GM21526 (cell line): ENCODE results near the gene MSLN.

Experiments used
- ATAC-seq: cut with Tn5 transposase; IDR thresholded peaks from one replicate; pipeline ENCODE4 v1.9.1; 2021; ENCODE audit warnings: moderate library complexity; ENCODE audit not compliant: unreplicated experiment, low FRiP score

The MSLN gene

GRCh38 chr16:722835-723633 is 37.5 kb upstream of the MSLN start:
- no peak for ATAC-seq

GRCh38 chr16:723695-724094 is 36.8 kb upstream of the MSLN start:
- ATAC-seq: no peak

GRCh38 chr16:724188-725040 is 36.1 kb upstream of the MSLN start:
- no peak for ATAC-seq

GRCh38 chr16:725041-725376 is 35.5 kb upstream of the MSLN start:
- no peak for ATAC-seq

GRCh38 chr16:725463-726187 is 34.9 kb upstream of the MSLN start:
- ATAC-seq: no peak

GRCh38 chr16:726188-726437 is 34.4 kb upstream of the MSLN start:
- no peak for ATAC-seq

- ATAC-seq: no peak
Observed at GRCh38 chr16:726438-727290, 33.9 kb upstream of the MSLN start, which contains the start of the genes CCDC78 and HAGHL. TSS of gene CCDC78 (minus strand) at chr16:726443. CDS start at chr16:726367, 76 bp downstream. TSS of gene HAGHL (plus strand) at chr16:727106. CDS start at chr16:727510, 404 bp downstream.

GRCh38 chr16:727291-727977 is 33.1 kb upstream of the MSLN start:
- ATAC-seq: no peak

GRCh38 chr16:728131-728889 is 32.2 kb upstream of the MSLN start:
- no peak for ATAC-seq

- no peak for ATAC-seq
Observed at GRCh38 chr16:728890-729744, 31.4 kb upstream of the MSLN start.

- no peak for ATAC-seq
Observed at GRCh38 chr16:729768-730665, 30.5 kb upstream of the MSLN start.

GRCh38 chr16:730666-731509 is 29.6 kb upstream of the MSLN start:
- no peak for ATAC-seq

- ATAC-seq: no peak
Observed at GRCh38 chr16:732332-732731, 28.2 kb upstream of the MSLN start.

- ATAC-seq: no peak
Observed at GRCh38 chr16:732936-733335, 27.6 kb upstream of the MSLN start.

GRCh38 chr16:733382-734207 is 26.9 kb upstream of the MSLN start:
- ATAC-seq: no peak
